ENCODE data around the gene PLS3.
"Not testable (repeated sequence)": the region's sequence is repeated elsewhere in the genome, so short reads cannot be mapped to it uniquely, and the experiment has no call there.

The PLS3 gene

DNA sequence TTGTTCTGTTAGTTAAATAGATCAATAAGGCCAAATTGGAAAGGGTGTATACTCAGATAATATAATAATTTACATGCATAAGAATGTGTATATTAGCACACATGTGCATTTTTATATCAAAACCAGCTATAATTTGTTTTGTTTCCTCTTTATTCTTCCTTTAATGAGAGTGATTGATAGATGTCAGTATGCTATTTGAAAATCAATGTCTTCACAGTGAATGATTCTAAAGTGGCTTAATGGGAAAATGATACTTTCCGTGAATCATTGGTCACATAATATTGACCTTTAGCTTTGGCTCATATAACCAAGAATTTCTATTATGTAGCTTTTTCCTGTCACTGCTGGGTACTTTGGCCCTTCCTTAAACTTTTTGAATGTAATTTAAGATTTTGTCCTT lies 48.6 kb downstream of the PLS3 start:
- no peak for DNase-seq (ENCODE audit: low spot score)

- DNase-seq (ENCODE audit: low spot score), result no peak
Observed at GRCh38 chrX:115616943-115617563, 56.1 kb downstream of the PLS3 start.

DNA sequence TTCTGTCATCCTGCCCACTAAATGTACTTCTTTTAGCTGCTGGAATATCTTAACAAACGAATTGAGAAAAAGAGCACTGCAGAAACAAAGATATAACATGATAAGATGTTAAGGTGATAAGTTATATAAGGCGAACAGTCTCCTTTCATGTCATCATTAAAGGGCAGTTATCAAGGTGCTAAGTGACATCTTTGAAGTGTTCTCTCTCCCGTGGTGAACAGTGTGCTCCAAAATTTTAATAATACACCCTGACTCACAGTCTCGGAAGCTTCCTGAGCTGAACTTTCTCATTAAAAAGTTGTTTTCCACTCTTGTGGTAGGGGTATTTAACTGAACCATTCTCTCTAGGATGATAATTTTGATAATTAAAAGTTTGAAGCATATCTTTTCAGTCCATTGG lies 61.6 kb downstream of the PLS3 start:
- DNase-seq (ENCODE audit: low spot score), result no peak

- DNase-seq (ENCODE audit: low spot score), result no peak
Observed at GRCh38 chrX:115624916-115625315, 63.9 kb downstream of the PLS3 start.

DNA sequence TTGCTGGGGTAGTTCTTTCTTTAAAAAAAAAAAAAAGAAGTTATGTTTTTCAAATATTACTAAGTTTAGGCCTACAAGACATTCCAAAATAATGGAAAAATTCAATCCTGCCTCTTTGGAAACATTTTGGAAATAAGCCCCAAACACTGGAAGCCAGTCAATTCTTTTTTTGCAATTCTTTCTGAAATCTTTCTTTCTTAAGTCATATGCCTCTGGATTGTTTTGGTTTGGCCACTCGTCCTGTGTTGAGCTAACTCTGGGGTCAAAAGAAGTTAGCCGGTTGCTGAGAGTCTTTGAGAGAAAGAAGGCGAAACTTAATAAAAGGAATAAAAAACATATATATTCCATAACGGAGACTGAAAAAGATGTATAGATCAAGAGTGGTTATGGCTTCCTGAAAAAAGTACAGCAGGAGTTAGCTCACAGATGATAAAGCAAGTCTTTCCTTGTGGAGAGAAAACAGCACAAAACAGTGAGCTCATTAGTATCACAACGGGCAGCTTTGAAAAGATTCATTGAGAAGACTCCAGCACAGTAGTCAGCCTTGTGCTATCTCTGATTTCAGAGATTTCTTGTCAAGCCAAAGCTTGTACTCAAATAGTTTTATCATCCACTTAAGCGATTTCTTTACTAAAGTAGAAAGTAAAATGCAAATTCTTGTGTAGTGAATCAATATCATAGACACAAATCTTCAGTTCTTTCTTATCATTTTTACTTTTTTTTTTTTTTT lies 64.8 kb downstream of the PLS3 start:
- no peak for DNase-seq (ENCODE audit: low spot score)

DNA sequence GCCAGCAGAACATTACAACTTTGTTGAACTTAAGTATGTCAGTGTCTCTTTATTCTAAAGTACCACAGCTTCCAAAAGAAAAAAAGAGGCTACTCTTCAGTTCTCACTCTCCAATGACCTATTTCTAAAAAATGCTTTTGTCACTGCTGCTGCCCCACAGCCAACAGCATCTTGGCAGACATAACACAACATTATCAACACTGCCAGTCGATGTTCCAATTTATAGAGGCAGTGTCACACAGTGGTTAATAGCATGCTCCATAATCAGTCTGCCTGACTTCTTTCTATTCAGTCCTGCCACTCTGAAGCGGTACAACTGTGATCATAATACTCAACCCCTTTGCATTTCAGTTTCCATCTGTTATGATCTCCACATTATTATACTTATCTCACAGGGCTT lies 69.2 kb downstream of the PLS3 start:
- DNase-seq (ENCODE audit: low spot score), result no peak

- no peak for DNase-seq (ENCODE audit: low spot score)
Observed at GRCh38 chrX:115632455-115632854, 71.5 kb downstream of the PLS3 start.

GRCh38 chrX:115633397-115633796 lies 72.4 kb downstream of the PLS3 start:
- DNase-seq (ENCODE audit: low spot score), result not testable (repeated sequence)

- no peak for DNase-seq (ENCODE audit: low spot score)
Observed at GRCh38 chrX:115639334-115639880, 78.4 kb downstream of the PLS3 start.

DNA sequence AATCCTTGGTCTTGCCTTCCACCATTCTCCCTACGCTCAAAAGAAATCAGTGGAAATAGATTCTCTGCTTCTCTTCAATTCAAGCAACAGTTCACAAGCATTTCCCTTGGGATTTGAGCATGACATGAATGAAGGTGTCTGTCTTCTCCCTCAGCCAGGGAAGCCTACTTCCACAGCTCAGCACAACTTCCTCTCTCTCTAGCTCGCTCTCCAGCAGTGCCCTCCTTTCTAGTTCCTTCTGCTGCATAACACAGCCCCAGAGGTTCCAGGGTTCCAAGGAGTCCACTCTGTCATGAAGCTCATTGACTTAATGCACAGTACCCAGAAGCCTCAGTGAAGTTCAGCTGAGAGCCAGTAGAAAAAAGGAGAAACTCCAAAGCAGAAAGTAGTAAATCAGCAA lies 81.3 kb downstream of the PLS3 start:
- peak; percentile 4 for DNase-seq (ENCODE audit: low spot score)

GRCh38 chrX:115642895-115643530 lies 82.0 kb downstream of the PLS3 start:
- DNase-seq (ENCODE audit: low spot score), result peak; percentile 42

GRCh38 chrX:115644397-115644796 lies 83.4 kb downstream of the PLS3 start:
- not testable (repeated sequence) for DNase-seq (ENCODE audit: low spot score)

DNA sequence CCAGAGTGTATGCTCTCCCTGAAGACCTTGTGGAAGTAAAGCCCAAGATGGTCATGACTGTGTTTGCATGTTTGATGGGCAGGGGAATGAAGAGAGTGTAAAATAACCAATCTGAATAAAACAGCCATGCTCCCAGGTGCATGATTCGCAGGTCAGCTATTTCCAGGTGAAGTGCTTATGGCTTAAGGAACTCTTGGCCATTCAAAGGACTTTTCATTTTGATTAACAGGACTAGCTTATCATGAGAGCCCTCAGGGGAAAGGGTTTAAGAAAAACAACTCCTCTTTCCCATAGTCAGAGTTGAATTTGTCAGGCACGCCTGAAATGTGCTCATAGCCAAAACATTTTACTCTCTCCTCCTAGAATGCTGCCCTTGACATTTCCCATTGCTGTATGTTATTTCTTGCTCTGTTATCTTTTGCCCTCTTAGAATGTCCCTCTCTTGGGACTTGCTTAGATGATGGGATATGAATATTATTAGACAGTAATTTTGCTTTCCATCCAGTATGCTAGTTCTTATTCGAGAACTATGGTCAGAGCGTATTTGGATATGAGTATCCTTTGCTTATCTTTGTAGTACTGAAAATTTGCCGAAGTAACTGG lies 88.6 kb downstream of the PLS3 start:
- no peak for DNase-seq (ENCODE audit: low spot score)

DNA sequence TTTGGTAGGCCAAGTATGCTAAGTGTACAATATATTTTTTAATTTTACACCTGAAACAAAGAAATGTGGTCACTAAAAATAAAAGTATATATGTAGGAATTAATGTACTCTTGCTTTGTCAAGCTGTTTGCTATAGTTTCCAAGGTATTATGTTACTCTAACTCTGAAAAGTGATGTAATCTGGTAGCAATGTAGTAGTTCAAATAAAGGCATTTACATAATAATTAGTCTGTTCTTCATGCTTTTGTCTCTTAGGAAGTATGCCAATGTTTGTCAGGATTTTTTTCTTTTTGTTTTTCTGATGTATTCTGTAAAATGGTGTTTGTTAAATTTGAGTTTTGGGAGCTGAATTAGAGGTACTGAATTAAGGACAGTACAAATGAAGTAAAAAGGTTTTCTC lies 89.5 kb downstream of the PLS3 start:
- no peak for DNase-seq (ENCODE audit: low spot score)

- DNase-seq (ENCODE audit: low spot score), result peak; percentile 45
Observed at GRCh38 chrX:115650916-115651315, 89.9 kb downstream of the PLS3 start.

DNA sequence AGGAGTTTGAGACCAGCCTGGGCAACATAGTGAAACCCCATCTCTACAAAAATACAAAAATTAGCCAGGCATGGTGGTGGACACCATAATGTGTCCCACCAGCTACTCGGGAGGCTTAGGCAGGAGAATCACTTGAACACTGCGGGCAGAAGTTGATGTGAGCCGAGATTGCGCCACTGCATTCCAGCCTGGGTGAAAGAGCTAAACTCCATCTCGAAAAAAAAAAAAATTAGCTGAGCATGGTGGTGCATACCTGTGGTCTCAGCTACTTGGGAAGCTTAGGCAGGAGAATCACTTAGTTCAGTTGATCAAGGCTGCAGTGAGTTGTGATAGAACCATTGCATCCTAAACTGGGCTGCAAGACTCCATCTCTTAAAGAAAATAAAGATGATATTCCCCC lies 91.2 kb downstream of the PLS3 start:
- DNase-seq (ENCODE audit: low spot score), result no peak

DNA sequence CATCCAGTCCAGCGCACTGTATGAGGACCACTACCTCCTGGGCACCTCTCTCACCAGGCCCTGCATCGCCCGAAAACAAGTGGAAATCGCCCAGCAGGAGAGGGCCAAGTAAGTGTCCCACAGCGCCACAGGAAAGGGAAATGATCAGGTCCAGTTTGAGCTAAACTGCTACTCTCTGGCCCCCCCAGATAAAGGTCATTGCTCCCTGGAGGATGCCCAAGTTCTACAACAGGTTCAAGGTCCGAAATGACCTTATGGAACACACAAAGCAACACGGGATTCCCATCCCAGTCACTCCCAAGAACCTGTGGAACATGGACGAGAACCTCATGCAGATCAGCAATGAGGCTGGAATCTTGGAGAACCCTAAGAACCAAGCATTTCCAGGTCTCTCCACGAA lies 104.1 kb downstream of the PLS3 start:
- no peak for DNase-seq (ENCODE audit: low spot score)

- DNase-seq (ENCODE audit: low spot score), result peak; percentile 6
Observed at GRCh38 chrX:115679460-115679859, 118.5 kb downstream of the PLS3 start.

GRCh38 chrX:115687595-115687994 lies 126.6 kb downstream of the PLS3 start:
- DNase-seq (ENCODE audit: low spot score), result no peak

GRCh38 chrX:115689931-115690330 lies 129.0 kb downstream of the PLS3 start:
- no peak for DNase-seq (ENCODE audit: low spot score)

GRCh38 chrX:115690511-115691216 lies 129.7 kb downstream of the PLS3 start:
- peak; percentile 57 for DNase-seq (ENCODE audit: low spot score)

DNA sequence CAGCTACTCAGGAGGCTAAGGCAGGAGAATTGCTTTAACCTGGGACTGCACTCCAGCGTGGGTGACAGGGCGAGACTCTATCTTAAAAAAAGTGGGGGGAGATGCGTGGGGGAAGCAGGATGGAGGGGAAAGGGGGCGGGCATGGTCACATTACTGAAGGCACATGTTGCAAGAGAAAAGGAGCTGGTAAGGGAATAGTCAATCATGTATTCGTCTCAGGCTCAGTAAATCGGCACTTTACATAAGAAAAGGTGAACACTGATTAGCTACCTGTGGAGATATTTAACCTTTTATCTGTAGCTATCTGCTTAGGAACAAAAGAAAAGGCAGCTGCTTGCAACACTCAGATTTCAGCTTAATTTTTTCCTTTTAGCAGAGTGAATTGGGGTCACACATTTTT lies 132.5 kb downstream of the PLS3 start:
- no peak for DNase-seq (ENCODE audit: low spot score)

All from cerebellar cortex (tissue), 1 donor.